Motor neuron (in vitro differentiated cells): Measurements from ENCODE around the gene ITGA11. TPM values are rescaled to one million over a fixed set of nuclear protein-coding genes. Genes with fewer than 3 reads are reported as not detected.

Experiments
- ATAC-seq, 8 experiments: fragments of 200-7000 bp; cut with Tn5 transposase; replicated peaks in 6 of 8; 2 replicates each; pipeline ENCODE4 v1.8.0; 2021; ENCODE audit warnings: mild to moderate bottlenecking in 8 of 8, moderate library complexity in 8 of 8
- H3K27ac ChIP-seq, 2 donors: fragments of 250-450 bp; sonication (Bioruptor Pico); 2 replicates each; pipeline ENCODE4 v1.9.0; 2021; ENCODE audit warnings: antibody characterized with exemption in 2 of 2, mild to moderate bottlenecking in 2 of 2, moderate library complexity in 1 of 2
- H3K4me1 ChIP-seq, 2 donors: fragments of 250-450 bp; sonication (Bioruptor Pico); replicated peaks in 1 of 2; 2 replicates each; pipeline ENCODE4 v1.6.1; 2021; ENCODE audit warnings: antibody characterized with exemption in 2 of 2, mild to moderate bottlenecking in 2 of 2, moderate library complexity in 1 of 2
- H3K4me3 ChIP-seq, 5 donors: fragments of 250-450 bp; sonication (Bioruptor Pico); 2 replicates each; pipeline ENCODE4 v1.9.0; 2021; ENCODE audit warnings: antibody characterized with exemption in 5 of 5, mild to moderate bottlenecking in 5 of 5, moderate library complexity in 4 of 5
- WGBS, 10 experiments: fragments of 450-650 bp; shearing (Covaris generic); methylation state at CpG; one replicate each; pipeline ENCODE4 v1.0.0; 2022; 5-methylcytosine and 5-hydroxymethylcytosine counted together
- in situ Hi-C, 9 experiments: fragments of 400-800 bp; cut with MboI; loops; one replicate each; pipeline ENCODE4 v1.15.0; 2021; ENCODE audit warnings: low sequenced_read_pairs in 9 of 9, low pct_unique_long_range_greater_than_20kb in 2 of 9; ENCODE audit not compliant: unreplicated experiment in 9 of 9
- total RNA-seq, 8 experiments: library from RNA; unstranded; fragments of 300-600 nt; gene quantifications; 2 replicates each; pipeline versions ENCODE4 v1.2.3 to v1.2.4, GENCODE V29; 2022

ITGA11 gene
- total RNA-seq, 8 experiments from 2014 or later, result 0.27 to 35.0 (median 0.78) TPM

GRCh38 chr15:68262514-68263356 is 169.2 kb downstream of the ITGA11 start:
- in situ Hi-C loops, result no loop called here
- no peak overlapping the region for H3K27ac ChIP-seq

GRCh38 chr15:68261980-68262379 is 170.0 kb downstream of the ITGA11 start:
- in situ Hi-C loops, result no loop called here
- H3K4me1 ChIP-seq, result peaks cover under 1 to 3% of the 10 kb centered on the region in 2 donors
- H3K27ac ChIP-seq, result no peak overlapping the region
- no peak for ATAC-seq
- 66 to 100% (median 92%) methylated on average over 1 to 3 of the region's 3 CpGs; no CpG with 5 or more reads in 4 of the 10 experiments for WGBS, 10 experiments
- H3K4me3 ChIP-seq, result no peak overlapping the region

More at GRCh38 chr15:68262514-68263356, 169.2 kb downstream of the ITGA11 start:
- 35 to 85% (median 58%) methylated on average over 1 to 5 of the region's 5 CpGs for WGBS, 10 experiments
- ATAC-seq, result no peak
- Histone ChIP-seq H3K4me1 (no peaks in the 10 kb centered on the region), H3K4me3 (no peak overlapping the region)

- in situ Hi-C loops, result no loop called here
- no peak overlapping the region for H3K4me3 ChIP-seq
- H3K27ac ChIP-seq, result no peak overlapping the region
- WGBS, 10 experiments, result 67 to 100% (median 96%) methylated on average over 1 to 3 of the region's 3 CpGs; no CpG with 5 or more reads in 1 of the 10 experiments
- no peak for ATAC-seq
- H3K4me1 ChIP-seq, result peaks cover 3 to 5% of the 10 kb centered on the region in 2 donors
Observed at GRCh38 chr15:68261241-68261640, 170.7 kb downstream of the ITGA11 start.

- Histone ChIP-seq H3K4me3 (no peak overlapping the region), H3K4me1 (peaks cover 3 to 5% of the 10 kb centered on the region in 2 donors), H3K27ac (no peak overlapping the region)
- 60 to 100% (median 80%) methylated on average over 1 to 2 of the region's 2 CpGs; no CpG with 5 or more reads in 3 of the 10 experiments for WGBS, 10 experiments
- ATAC-seq, result no peak
- in situ Hi-C loops, result no loop called here
Observed at GRCh38 chr15:68259883-68260282, 172.1 kb downstream of the ITGA11 start.

- no peak overlapping the region for H3K27ac ChIP-seq
- ATAC-seq, result no peak
- 0 to 100% (median 75%) methylated on average over 1 to 2 of the region's 4 CpGs; no CpG with 5 or more reads in 4 of the 10 experiments for WGBS, 10 experiments
- H3K4me3 ChIP-seq, result no peak overlapping the region
- peaks cover 3 to 5% of the 10 kb centered on the region in 2 donors for H3K4me1 ChIP-seq
- in situ Hi-C loops, result no loop called here
Observed at GRCh38 chr15:68258692-68259091, 173.3 kb downstream of the ITGA11 start.

GRCh38 chr15:68256675-68257450 is 175.1 kb downstream of the ITGA11 start:
- H3K4me1 ChIP-seq, result peaks cover 3 to 5% of the 10 kb centered on the region in 2 donors
- WGBS, 10 experiments, result 0 to 37% (median 17%) methylated on average over 1 to 37 of the region's 57 CpGs; no CpG with 5 or more reads in 1 of the 10 experiments
- in situ Hi-C loops, result no loop called here

GRCh38 chr15:68252925-68253534 is 178.9 kb downstream of the ITGA11 start:
- Histone ChIP-seq H3K27ac (no peak overlapping the region), H3K4me1 (peaks cover 3 to 5% of the 10 kb centered on the region in 2 donors), H3K4me3 (no peak overlapping the region)
- WGBS, 10 experiments, result 0 to 61% (median 13%) methylated on average over 2 to 6 of the region's 7 CpGs
- in situ Hi-C loops, result no loop called here
- peak; percentile 19 to 67 (median 54) for ATAC-seq

More at GRCh38 chr15:68256675-68257450, 175.1 kb downstream of the ITGA11 start:
- ATAC-seq, result peak; percentile 88 to 93 (median 92)
- Histone ChIP-seq H3K27ac (peak overlapping the region; percentile 27 to 59), H3K4me3 (peak overlapping the region; percentile 10 to 35 (median 18))

GRCh38 chr15:68249058-68249713 is 182.8 kb downstream of the ITGA11 start:
- H3K4me3 ChIP-seq, result no peak overlapping the region
- ATAC-seq, result no peak
- 47 to 83% (median 70%) methylated on average over 2 to 3 of the region's 3 CpGs for WGBS, 10 experiments
- no peak overlapping the region for H3K27ac ChIP-seq
- no peaks in the 10 kb centered on the region for H3K4me1 ChIP-seq
- in situ Hi-C loops, result no loop called here

Other genes starting within 250 kb of the ITGA11 start
- 1 to 10 TPM in 7 of 8 experiments, under 1 TPM in 1; 0.61 to 8.4 (median 4.3) TPM for gene CALML4, start 226.8 kb downstream of the ITGA11 start, total RNA-seq
- gene CLN6, start 202.4 kb downstream of the ITGA11 start, total RNA-seq, result 10 to 100 TPM in 3 of 8 experiments, 1 to 10 TPM in 5; 6.5 to 39.7 (median 9.7) TPM
- gene FEM1B, start 154.4 kb downstream of the ITGA11 start, total RNA-seq, result 10 to 100 TPM; 20.6 to 78.3 (median 44.0) TPM
- gene CORO2B, start 146.8 kb upstream of the ITGA11 start, total RNA-seq, result 10 to 100 TPM in 5 of 8 experiments, 1 to 10 TPM in 3; 2.1 to 28.3 (median 16.4) TPM